ENCODE measurements around the gene RHOT1.

- TF ChIP-seq NFRKB (IDR thresholded peaks at IDR 0.05) (no peak), FOXM1 (IDR thresholded peaks at IDR 0.05; ENCODE audit: borderline replicate concordance) (no peak), TARDBP (IDR thresholded peaks at IDR 0.05) (no peak), FOXA1 (IDR thresholded peaks at IDR 0.05) (no peak), ZNF384 (IDR thresholded peaks at IDR 0.05) (no peak), SUZ12 (IDR thresholded peaks at IDR 0.05) (no peak), HDGF (IDR thresholded peaks at IDR 0.05; ENCODE audit: borderline replicate concordance) (no peak)
These were observed 18.5 kb upstream of the RHOT1 start for GRCh38 chr17:32123782-32124181.
